GM19023 (cell line): ENCODE data around the gene FAM78A.

Source experiments
- ATAC-seq: cut with Tn5 transposase; IDR thresholded peaks from one replicate; pipeline ENCODE4 v1.9.1; 2021; ENCODE audit warnings: mild to moderate bottlenecking, moderate library complexity; ENCODE audit not compliant: unreplicated experiment

The FAM78A gene, protein sequence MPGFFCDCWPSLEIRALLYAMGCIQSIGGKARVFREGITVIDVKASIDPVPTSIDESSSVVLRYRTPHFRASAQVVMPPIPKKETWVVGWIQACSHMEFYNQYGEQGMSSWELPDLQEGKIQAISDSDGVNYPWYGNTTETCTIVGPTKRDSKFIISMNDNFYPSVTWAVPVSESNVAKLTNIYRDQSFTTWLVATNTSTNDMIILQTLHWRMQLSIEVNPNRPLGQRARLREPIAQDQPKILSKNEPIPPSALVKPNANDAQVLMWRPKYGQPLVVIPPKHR

DNA sequence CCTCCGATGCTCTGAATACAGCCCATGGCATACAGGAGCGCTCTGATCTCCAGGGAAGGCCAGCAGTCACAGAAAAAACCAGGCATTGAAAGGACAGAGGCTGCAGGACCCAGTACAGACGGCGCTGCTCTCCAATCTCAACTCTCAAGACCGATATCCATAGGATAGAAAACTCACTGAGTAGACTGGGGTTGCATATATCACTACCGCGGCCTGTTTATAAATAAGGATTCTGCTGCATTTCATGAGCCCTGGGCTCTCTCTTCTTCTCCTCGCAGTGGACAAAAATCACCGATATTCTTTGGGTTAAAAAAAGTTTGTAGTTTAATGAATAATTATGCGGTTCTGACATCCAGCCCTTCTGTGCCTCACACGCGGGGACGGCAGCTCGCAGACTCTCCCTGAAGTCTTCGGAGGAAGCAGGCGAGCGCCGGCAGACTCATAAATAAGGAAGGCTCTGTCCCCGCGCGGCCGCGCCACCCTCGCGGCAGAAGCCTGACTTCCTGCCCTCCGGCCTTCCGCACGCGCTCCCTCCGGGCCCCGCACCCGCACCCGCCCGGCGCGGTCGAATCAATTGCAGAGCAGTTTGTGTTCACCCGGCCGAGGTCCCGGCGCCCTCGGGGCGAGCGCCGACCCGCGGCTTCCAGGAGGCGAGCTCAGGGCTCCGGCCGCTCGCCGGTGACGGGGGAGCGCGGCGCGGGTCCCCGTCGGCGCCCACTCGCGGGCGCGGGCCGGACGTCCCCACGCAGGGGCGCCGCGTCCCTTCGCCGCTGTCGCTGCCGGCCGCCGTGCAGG is at the start of gene FAM78A:
Gene FAM78A, minus strand, starts transcription at position 417 of the 795 bp plus-strand sequence. Its CDS starts 331 bp downstream, at position 86.
- ATAC-seq, result no peak

DNA sequence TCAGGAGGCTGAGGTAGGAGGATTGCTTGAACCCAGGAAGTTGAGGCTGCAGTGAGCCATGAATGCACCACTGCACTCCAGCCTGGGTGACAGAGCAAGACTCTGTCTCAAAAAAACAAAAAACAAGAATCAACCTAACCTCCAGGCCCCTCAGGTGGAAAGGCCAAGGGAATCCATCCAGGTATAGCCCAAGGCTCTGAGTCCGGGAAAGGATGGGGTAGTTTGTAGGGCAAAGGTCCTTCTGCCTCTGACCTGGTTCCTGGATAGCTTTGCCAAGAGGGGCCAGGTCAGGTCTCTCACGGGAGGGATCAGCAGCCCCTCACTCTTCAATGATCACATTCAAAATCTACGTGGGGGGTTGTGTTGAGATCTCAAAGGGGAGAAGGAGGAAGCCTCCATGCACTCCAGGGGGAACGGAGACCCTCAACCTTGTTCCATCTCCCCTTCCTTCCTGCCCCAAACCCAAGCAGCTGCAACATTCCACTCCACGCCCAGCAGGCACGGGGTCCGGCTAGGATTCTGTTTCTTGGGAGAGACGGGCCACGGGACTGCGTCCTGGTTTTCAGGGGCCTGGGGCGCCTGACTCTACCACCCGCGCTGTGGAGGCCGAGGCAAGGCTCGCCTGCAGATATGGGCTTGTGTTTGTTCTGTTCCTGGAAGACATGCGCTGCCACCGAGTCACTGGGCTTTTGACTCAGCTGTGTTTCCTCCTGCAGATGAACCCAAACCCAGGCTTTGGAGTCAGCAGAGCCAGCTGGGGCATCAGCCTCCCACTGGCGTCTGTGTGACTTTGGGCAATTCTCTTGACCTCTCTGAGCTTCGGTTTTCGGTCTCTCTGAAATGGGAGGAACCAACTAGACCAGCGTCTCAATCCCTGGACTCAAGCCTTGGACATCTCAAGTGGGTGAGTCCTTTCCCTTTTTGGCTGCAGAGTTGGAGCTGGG is 48.7 kb upstream of the FAM78A start:
- ATAC-seq, result no peak

DNA sequence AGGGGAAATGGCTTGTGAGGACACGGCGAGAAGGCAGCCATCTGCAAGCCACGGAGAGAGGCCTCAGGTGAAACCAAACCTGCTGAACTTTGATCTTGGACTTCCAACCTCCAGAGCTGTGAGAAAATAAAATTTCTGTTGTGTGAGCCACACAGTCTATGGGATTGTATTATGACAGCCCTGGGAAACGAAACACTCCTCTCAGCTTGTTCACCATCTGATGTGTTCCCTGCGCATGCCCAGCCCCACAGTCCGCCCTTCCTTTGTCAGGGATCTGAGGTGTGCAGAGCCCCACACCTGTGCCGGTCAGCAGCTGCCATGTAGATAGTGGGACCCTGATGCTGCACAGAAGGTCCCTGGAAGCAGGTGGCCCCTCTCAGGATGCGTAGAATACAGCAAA is 47.3 kb upstream of the FAM78A start:
- ATAC-seq, result no peak

DNA sequence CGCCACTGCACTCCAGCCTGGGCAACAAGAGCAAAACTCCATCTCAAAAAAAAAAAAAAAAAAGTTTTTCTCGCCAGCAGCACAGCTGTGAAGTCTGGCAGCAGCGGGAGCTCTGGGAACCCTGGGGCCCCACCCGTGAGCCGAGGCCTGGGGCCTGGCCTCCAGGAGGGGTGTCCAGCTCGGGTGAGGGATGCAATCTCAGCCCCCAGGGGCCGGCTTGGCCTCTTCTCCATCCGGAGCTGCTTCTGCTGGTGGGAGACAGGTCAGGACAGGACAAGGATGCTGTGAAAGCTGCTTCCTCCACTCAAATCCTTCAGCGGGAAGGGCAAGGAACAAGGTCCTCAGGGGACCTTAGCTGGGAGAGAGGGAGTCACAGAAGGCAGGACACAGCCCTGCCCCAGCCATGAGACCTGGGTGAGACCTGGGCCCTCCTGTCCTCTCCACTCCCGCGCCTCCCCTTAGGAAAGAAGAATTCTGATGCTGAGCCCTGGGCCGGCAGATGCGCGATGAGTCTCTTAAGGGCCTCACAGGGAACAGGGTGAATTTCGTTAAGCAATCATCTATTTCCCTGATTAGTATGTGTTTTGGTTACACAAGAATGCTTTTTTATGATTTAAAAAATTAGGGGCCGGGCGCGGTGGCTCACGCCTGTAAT is 43.8 kb upstream of the FAM78A start:
- ATAC-seq, result no peak

DNA sequence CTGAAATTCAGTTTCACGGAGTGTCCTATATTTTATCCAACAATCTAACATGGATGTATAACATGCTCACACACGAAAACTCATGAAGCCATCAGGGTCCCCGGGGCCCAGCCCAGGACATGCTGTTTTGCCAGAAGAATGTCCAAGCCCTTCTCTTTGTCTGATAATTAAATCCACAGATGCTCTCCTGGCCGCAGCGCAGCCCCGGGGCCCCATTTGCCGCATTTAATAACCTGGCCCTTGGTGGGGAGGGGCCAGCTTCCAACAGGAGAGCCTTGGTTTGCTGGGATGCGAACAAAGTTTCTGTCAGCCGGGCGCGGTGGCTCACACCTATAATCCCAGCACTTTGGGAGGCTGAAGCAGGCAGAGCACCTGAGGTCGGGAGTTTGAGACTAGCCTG is 43.2 kb upstream of the FAM78A start:
- no peak for ATAC-seq

DNA sequence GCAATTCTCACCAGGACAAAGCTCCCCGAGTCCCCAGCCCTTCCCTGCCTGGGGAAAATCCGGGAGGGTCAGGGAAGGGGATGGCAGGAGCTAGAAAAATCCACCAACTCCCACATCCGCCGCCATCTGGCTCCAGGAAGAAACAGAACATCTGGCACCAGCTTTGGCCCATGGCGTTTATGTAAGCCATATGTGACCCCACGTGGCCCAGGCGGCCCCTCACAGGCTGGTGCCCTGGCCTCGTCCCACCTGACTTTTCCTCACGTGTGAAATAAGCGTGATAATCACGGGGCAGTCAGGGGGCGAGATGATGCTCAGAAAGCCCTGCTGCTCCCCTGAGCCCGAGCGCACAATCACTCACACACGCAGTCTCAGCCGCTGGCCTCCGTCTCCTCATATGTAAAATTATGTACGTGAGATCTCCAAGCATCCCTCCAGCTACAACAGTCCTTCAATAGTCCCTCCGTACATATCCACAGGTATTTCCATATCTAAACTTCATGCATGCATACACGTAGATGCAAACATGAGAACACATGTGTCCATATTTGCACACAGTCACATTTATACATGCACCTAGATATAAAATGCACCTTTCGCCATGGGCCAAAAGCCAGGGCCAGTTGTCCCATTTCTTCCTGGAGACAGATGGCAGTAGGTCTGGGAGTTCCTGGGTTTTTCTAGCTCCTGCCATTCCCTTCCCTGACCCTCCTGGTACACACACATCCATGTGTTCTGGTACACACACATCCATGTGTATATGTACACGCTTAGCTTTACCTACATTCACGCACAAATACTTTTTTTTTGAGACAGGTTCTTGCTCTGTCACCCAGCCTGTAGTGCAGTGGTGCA is 42.1 kb upstream of the FAM78A start:
- no peak for ATAC-seq

DNA sequence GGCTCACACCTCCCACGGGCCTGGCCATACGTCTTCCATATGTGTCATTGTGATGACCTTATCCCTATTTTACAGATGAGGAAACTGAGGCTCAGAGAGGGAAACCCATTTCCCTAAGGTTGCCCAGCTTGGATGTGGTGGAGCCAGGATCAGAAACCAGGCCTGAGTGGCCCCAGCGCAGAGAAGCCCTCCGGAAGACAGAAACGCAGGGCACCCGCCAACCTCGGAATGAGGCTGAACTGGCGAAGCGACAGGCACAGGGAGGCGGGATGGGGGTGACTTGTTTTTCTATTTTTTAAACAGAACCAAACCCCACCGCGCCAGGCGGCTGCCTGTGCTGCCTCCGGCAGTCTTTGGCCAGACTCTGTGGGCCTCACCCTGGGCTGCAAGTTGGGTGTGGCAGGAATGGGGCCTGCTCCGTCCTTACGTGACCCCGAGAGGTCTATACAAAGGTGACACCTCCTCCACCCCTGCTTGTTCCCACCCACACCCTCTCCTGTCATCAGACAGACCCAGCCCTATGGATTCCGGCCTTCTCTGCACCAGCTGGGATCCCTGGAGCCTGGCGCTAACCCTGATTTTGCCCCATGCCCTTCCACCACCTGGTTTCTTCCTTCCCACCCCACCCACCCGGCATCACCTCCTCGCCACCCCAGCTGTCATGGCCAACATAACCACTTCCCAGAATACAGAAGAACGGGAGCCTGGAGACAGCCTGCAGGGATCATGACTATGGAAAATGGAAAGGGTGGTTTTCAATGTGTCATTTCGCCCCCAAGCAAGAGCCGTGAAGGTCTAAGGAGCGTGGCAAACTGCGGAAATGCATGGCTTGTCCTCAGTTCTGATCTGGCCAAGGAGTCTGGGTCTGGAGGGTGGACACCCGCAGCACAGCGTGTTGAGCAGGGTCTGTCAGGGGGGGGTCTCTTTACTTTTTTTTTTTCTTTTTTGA is 36.8 kb upstream of the FAM78A start:
- ATAC-seq, result no peak

DNA sequence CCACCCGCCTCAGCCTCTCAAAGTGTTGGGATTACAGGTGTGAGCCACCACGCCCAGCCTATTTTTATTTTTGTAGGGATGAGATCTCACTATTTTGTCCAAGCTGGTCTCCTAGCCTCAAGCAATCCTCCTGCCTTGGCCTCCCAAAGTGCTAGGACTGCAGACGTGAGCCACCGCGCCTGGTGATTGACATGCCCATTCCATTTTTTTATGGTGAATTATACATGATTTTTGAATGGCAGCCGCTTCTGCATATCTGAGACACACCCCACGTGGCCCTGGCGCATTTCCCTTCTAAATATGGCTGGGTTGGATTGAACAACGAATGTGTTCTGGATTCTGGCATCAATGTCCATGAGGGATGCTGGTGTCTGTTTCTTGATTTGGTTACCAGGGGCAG is 35.9 kb upstream of the FAM78A start:
- ATAC-seq, result no peak

DNA sequence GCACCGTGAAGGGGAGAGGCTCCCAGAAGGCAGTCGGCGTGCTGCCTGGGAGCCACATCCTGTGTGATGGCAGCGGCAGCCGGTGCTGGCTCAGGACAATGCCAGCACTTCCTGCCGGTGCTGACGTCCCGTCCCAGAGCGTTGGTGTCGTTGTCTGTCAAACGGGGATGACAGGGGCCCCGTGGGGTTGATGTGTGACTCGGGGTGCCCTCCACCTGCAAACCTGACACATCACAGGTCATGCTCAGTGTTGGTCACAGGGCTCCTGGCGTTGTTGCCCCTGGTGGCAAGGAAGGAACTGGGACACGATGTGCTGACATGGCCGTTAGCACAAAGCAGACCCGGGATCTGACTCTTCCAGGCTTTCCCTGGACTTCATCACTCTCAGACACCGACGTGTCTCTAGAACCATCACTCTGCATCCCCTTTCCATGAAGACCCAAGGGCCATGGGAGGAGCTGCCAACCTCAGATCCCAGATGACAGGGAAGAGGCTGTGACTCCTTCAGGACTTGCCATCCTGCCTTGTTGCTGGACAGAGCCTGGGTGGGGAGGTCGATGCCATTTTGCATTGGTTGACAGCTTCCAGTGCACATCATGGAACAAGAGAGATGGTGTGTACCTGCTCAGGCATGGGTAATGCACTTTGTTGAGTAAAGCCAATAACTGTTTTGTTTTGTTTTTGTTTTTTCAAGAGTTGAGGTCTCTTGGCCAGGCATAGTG is 34.7 kb upstream of the FAM78A start:
- ATAC-seq, result no peak

DNA sequence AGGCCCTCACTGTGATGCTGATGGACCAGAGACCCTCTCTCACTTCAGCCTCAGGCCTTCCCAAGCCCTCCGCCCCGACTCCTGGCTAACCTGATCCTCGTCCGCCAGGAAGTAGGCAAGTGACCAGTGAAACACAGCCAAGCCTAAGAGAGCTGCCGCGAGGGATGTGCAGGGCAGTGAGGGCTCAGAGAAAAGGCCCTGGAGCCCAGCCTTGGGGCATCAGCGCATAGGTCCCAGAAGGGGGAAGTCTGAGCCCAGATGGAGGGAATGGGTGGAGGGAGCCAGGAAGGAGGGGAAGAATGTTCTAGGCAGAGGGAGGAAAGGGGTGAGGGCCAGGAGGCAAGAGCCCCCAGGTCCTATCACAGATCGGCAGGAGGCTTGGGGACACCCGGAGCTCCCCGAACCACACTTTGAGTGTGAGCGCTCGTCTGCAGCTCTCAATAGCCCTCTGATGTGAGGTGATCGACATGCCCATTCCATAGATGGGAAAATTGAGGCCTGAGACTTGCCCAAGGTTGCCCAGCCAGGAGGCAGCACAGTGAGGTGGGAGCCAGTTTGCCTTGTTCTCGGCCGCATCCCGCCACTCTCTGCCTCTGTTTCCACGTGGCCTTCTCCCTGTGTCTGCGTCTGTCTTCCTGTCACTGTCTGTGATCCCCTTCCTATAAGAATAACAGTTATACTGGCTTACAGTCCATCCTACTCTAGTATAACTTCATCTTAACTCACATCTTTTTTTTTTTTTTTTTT is 33.4 kb upstream of the FAM78A start:
- no peak for ATAC-seq

DNA sequence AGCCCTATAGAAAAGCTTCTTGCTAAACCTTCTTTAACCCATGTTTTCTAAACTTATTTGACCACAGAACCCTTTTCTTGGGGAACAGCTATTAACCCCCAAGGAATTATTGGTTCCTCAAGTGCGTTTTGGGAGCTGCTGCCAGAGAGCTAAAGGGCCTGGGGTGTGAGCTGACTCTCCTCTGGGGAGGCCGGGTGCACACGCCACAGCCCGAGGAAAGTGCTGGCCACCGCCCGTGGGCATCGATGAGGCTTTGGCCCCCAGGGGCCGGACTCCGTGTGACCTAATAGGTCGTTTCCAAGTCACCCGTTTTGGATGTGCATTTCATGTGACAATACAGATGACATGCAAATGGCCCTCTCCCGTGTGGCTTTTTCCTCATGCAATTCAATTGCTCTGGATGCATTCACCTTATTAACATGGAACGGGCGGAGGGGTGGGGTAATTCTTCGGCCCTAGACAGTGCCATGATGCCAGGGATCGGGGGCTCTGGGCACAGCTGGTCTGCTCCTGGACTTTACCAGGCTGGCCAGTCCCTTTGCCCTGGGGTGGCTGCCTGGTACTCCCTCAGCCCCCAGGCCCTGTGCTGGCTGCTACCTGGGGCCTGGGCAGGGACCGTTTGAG is 32.7 kb upstream of the FAM78A start:
- no peak for ATAC-seq

DNA sequence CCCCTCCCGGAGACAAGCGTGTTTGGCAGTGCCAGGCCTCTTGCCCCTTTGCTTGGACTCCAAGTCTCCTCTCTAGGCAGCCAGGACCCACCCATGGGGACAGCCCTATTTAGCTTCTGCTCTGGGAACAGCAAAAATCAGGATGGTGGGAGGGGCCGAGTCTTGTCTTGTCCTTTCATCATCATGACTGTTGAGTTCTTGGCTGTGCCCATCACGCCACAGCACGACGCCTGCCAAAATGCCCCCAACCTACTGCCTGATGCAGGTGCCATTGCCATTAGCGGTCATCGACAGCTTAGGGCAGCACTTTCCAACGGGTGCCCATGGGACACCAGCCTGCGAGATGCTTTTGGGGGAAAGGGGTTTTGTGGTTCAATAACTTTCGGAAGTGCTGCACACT is 32.1 kb upstream of the FAM78A start:
- ATAC-seq, result no peak

DNA sequence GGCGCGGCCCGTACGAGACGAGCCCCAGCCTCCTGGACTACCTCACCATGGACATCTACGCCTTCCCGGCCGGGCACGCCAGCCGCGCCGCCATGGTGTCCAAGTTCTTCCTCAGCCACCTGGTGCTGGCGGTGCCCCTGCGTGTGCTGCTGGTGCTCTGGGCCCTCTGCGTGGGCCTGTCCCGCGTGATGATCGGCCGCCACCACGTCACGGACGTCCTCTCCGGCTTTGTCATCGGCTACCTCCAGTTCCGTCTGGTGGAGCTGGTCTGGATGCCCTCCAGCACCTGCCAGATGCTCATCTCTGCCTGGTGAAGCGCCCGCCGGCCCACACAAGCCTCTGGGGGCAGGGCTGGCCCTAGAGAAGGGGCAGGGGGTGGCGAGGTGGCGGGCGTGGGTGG is 31.7 kb upstream of the FAM78A start:
- no peak for ATAC-seq

DNA sequence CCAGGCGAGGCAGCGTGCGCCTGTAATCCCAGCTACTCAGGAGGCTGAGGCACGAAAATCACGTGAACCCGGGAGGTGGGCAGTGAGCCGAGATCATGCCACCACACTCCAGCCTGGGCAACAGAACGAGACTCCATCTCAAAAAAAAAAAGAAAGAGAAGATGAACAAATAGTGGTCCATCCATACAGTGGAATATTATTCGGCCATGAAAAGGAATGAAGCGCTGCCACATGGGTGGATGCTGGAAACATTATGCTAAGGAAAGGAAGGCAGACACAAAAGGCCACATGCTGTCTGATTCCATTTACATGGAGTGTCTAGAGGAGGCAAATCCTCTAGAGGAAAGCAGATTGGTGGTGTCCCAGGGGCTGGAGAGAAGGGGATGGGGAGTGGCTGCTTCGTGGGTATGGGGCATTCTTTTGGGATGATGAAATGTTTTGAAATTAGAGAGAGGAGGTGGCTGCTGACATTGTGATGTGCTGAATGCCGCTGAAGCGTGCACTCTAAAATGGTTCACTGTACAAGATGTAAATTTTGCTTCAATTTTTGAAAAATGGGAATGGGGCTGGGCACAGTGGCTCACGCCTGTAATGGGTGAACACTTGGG is 30.2 kb upstream of the FAM78A start:
- no peak for ATAC-seq

DNA sequence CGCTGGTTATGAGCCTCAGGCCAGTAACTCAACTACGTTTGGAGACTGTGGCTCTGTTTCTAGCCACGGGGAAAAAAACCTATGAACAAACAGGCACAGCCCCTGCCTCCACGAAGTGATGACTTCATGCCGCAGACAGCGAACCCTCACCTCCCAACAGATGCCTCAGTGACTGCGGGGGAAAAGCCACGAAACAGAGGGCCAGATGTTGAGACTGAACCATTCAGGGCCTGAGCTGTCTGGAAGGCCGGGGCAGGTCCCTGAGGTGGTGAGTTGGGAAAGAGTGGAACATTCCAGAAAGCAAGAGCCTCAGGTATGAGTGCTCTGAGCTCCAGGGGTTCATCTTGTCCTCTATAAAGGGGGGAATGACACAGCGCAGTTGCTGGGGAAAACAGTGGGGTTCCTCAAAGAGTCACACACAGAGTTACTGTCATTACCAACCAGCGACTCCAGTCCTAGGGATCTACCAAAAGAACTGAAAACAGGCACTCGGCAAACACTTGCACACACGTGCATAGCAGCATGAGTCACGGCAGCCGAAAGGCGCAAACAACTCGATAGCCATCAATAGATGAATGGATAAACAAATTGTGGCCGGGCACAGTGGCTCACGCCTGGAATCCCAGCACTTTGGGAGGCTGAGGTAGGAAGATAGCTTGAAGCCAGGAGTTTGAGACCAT is 28.5 kb upstream of the FAM78A start:
- no peak for ATAC-seq
